ENCODE data around the gene PARM1.

GRCh38 chr4:75065909-75066308 is 133.0 kb downstream of the PARM1 start:
- no peak for TF ChIP-seq CTCF (IDR thresholded peaks at IDR 0.05)
- no peak for TF ChIP-seq POLR2A (IDR thresholded peaks at IDR 0.05)

Measured in Peyer's patch (tissue), 4 donors.